Uterus (tissue), 2 donors: ENCODE measurements around the gene PACRG.

Experiments used
- CTCF ChIP-seq, 4 experiments: fragments of 200-600 bp in 2 of 4; fragments of 450-650 bp in 2 of 4; sonication (generic) in 2 of 4; IDR thresholded peaks; one replicate each; pipeline ENCODE4 v1.5.1; 2016 to 2019; ENCODE audit warnings: antibody characterized with exemption in 4 of 4, mild to moderate bottlenecking in 2 of 4, moderate library complexity in 1 of 4
- POLR2A ChIP-seq, 2 donors: fragments of 450-650 bp; IDR thresholded peaks; one replicate each; pipeline ENCODE4 v1.6.1; 2016; ENCODE audit warnings: antibody characterized with exemption in 2 of 2, mild to moderate bottlenecking in 1 of 2, moderate library complexity in 1 of 2

- TF ChIP-seq CTCF (IDR thresholded peaks at IDR 0.05), result no peak
- no peak for TF ChIP-seq POLR2A (IDR thresholded peaks at IDR 0.05)
Observed at GRCh38 chr6:162817196-162817595, 89.4 kb downstream of the PACRG start.
